Measurements from ENCODE around the gene TRIM32.

DNA sequence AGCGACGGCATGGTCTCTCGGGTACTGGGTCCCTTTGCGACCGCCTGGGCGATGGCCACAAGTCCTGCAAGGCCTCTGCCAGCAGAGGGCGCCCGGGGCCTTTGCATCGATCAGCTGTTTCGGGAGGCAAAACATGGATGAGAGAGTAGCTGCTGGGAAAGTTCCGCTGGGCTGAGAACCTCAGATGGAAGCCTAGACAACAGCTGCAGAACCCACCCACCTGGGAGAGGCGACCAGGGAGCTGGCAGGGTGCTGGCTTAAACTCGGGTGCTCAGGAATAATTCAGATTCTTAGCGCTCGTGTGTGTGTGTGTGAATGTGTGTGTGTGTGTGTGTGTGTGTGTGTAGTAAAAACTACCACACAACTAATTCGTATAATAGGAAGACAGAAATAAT, 50.0 kb downstream of the TRIM32 start:
- TF ChIP-seq, protein P1, sequence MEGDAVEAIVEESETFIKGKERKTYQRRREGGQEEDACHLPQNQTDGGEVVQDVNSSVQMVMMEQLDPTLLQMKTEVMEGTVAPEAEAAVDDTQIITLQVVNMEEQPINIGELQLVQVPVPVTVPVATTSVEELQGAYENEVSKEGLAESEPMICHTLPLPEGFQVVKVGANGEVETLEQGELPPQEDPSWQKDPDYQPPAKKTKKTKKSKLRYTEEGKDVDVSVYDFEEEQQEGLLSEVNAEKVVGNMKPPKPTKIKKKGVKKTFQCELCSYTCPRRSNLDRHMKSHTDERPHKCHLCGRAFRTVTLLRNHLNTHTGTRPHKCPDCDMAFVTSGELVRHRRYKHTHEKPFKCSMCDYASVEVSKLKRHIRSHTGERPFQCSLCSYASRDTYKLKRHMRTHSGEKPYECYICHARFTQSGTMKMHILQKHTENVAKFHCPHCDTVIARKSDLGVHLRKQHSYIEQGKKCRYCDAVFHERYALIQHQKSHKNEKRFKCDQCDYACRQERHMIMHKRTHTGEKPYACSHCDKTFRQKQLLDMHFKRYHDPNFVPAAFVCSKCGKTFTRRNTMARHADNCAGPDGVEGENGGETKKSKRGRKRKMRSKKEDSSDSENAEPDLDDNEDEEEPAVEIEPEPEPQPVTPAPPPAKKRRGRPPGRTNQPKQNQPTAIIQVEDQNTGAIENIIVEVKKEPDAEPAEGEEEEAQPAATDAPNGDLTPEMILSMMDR (IDR thresholded peaks at IDR 0.05; ENCODE audit: low read length): peak; percentile 93
- no peak for TF ChIP-seq EZH2 (IDR thresholded peaks at IDR 0.05; ENCODE audit: borderline replicate concordance, low read length)

Measured in OCI-LY1 (cell line).